Activated CD4-positive, alpha-beta T cell treated with anti-CD3 and anti-CD28 coated beads, Interleukin-2, amount 10 ng/mL, durations not matched to agents 7 days and 5 days (primary cell): Measurements from ENCODE around the gene TBC1D25. TPM values are rescaled to one million over a fixed set of nuclear protein-coding genes. Genes with fewer than 3 reads are reported as not detected.
A peak's percentile ranks its signal among the peaks of the same experiment; 100 is the strongest.
"Not testable (repeated sequence)": the region's sequence is repeated elsewhere in the genome, so short reads cannot be mapped to it uniquely, and the experiment has no call there.

Experiments
- CTCF ChIA-PET: fragments of 350-600 bp; sonication (Branson Sonifier 250); formaldehyde crosslinking; loops from one replicate; lab custom pipeline; 2021; ENCODE audit warnings: antibody characterized with exemption; lab: Charles Lee
- POLR2A ChIA-PET: fragments of 350-600 bp; sonication (Branson Sonifier 250); formaldehyde crosslinking; loops from one replicate; lab custom pipeline; 2021; ENCODE audit warnings: antibody characterized with exemption; lab: Charles Lee
- DNase-seq: peaks from one replicate; pipeline ENCODE4 v3.0.0-alpha.2; 2020
- H3K27ac Mint-ChIP-seq: one replicate; pipeline ENCODE4 v1.8.0; 2021; ENCODE audit warnings: mild to moderate bottlenecking, moderate library complexity, mixed read lengths
- H3K27me3 Mint-ChIP-seq: one replicate; pipeline ENCODE4 v1.8.0; 2021; ENCODE audit warnings: mixed read lengths
- H3K36me3 Mint-ChIP-seq: one replicate; pipeline ENCODE4 v1.8.0; 2021; ENCODE audit warnings: low read depth, mixed read lengths
- H3K4me1 Mint-ChIP-seq: one replicate; pipeline ENCODE4 v1.8.0; 2021; ENCODE audit warnings: mixed read lengths
- H3K4me3 Mint-ChIP-seq: one replicate; pipeline ENCODE4 v1.8.0; 2021; ENCODE audit warnings: mild to moderate bottlenecking, moderate library complexity, mixed read lengths
- H3K9me3 Mint-ChIP-seq: one replicate; pipeline ENCODE4 v1.8.0; 2021; ENCODE audit warnings: mixed read lengths
- total RNA-seq, 2 experiments: library from RNA; stranded (reverse); gene quantifications; one replicate each; pipeline ENCODE4 v1.2.3, GENCODE V29; 2021

TBC1D25 gene
- total RNA-seq, 2 experiments from 2014 or later, result 19.5 to 20.4 TPM

- CTCF ChIA-PET, result interaction anchor here (0.9 kb wide), 1 partner anchor 8 kb away, joined by 3 read pairs; no protein-coding TSS in a partner anchor
- no peaks in the 10 kb centered on the region for H3K9me3 Mint-ChIP-seq
- peaks cover 33% of the 10 kb centered on the region for H3K4me1 Mint-ChIP-seq
- no peaks in the 10 kb centered on the region for H3K27me3 Mint-ChIP-seq
- DNase-seq, result peak; percentile 82
- peak within 1 kb of the TSS; percentile 89 for H3K27ac Mint-ChIP-seq
- peaks cover 6% of the 10 kb centered on the region for H3K36me3 Mint-ChIP-seq
- H3K4me3 Mint-ChIP-seq, result peak within 1 kb of the TSS; percentile 84
- POLR2A ChIA-PET, result interaction anchor here (0.7 kb wide), 2 partner anchors 123 to 175 kb away, joined by 3 read pairs; no protein-coding TSS in a partner anchor
Observed at GRCh38 chrX:48508400-48509244, 30.9 kb upstream of the TBC1D25 start, which contains the start of gene PORCN. Gene PORCN, plus strand, starts transcription at chrX:48508992. Its CDS starts 829 bp downstream, at chrX:48509821.

GRCh38 chrX:48509245-48509590, 30.3 kb upstream of the TBC1D25 start:
- no peaks in the 10 kb centered on the region for H3K27me3 Mint-ChIP-seq
- ChIA-PET CTCF (no interaction called here), POLR2A (no interaction called here)
- peak overlapping the region; percentile 84 for H3K4me3 Mint-ChIP-seq
- DNase-seq, result no peak
- peak overlapping the region; percentile 89 for H3K27ac Mint-ChIP-seq
- H3K36me3 Mint-ChIP-seq, result peaks cover 6% of the 10 kb centered on the region
- peaks cover 33% of the 10 kb centered on the region for H3K4me1 Mint-ChIP-seq
- H3K9me3 Mint-ChIP-seq, result no peaks in the 10 kb centered on the region

- H3K9me3 Mint-ChIP-seq, result no peaks in the 10 kb centered on the region
- peaks cover 6% of the 10 kb centered on the region for H3K36me3 Mint-ChIP-seq
- H3K27me3 Mint-ChIP-seq, result no peaks in the 10 kb centered on the region
- H3K4me1 Mint-ChIP-seq, result peaks cover 33% of the 10 kb centered on the region
- DNase-seq, result no peak
- peak overlapping the region; percentile 84 for H3K4me3 Mint-ChIP-seq
- ChIA-PET CTCF (interaction anchor here (0.6 kb wide), 1 partner anchor 72 kb away, joined by 3 read pairs; no protein-coding TSS in a partner anchor), POLR2A (no interaction called here)
- H3K27ac Mint-ChIP-seq, result peak overlapping the region; percentile 89
Observed at GRCh38 chrX:48509619-48510018, 29.9 kb upstream of the TBC1D25 start.

GRCh38 chrX:48511560-48511959, 28.0 kb upstream of the TBC1D25 start:
- no peak overlapping the region for H3K4me3 Mint-ChIP-seq
- peak overlapping the region; percentile 13 for H3K27ac Mint-ChIP-seq
- no peak for DNase-seq
- H3K9me3 Mint-ChIP-seq, result no peaks in the 10 kb centered on the region
- ChIA-PET CTCF (no interaction called here), POLR2A (no interaction called here)
- H3K4me1 Mint-ChIP-seq, result peaks cover 38% of the 10 kb centered on the region
- H3K36me3 Mint-ChIP-seq, result peaks cover 6% of the 10 kb centered on the region
- no peaks in the 10 kb centered on the region for H3K27me3 Mint-ChIP-seq

GRCh38 chrX:48512371-48512935, 27.1 kb upstream of the TBC1D25 start:
- Mint-ChIP-seq H3K27me3 (no peaks in the 10 kb centered on the region), H3K36me3 (peaks cover 6% of the 10 kb centered on the region), H3K9me3 (no peaks in the 10 kb centered on the region), H3K27ac (peak overlapping the region; percentile 11), H3K4me3 (no peak overlapping the region), H3K4me1 (peaks cover 46% of the 10 kb centered on the region)
- ChIA-PET POLR2A (no interaction called here), CTCF (no interaction called here)
- no peak for DNase-seq

GRCh38 chrX:48513670-48514069, 25.8 kb upstream of the TBC1D25 start:
- H3K27me3 Mint-ChIP-seq, result no peaks in the 10 kb centered on the region
- H3K27ac Mint-ChIP-seq, result no peak overlapping the region
- CTCF ChIA-PET, result no interaction called here
- POLR2A ChIA-PET, result no interaction called here
- no peak overlapping the region for H3K4me3 Mint-ChIP-seq
- no peaks in the 10 kb centered on the region for H3K9me3 Mint-ChIP-seq
- peaks cover 40% of the 10 kb centered on the region for H3K4me1 Mint-ChIP-seq
- H3K36me3 Mint-ChIP-seq, result peaks cover 6% of the 10 kb centered on the region
- no peak for DNase-seq

GRCh38 chrX:48514126-48514806, 25.2 kb upstream of the TBC1D25 start:
- DNase-seq, result no peak
- no peak overlapping the region for H3K4me3 Mint-ChIP-seq
- H3K4me1 Mint-ChIP-seq, result peaks cover 41% of the 10 kb centered on the region
- no peaks in the 10 kb centered on the region for H3K9me3 Mint-ChIP-seq
- no peak overlapping the region for H3K27ac Mint-ChIP-seq
- ChIA-PET POLR2A (interaction anchor here (0.7 kb wide), 1 partner anchor 1293 kb away, joined by 3 read pairs; no protein-coding TSS in a partner anchor), CTCF (no interaction called here)
- no peaks in the 10 kb centered on the region for H3K27me3 Mint-ChIP-seq
- H3K36me3 Mint-ChIP-seq, result peaks cover 6% of the 10 kb centered on the region

GRCh38 chrX:48514868-48515460, 24.6 kb upstream of the TBC1D25 start:
- no peak for DNase-seq
- no peak overlapping the region for H3K27ac Mint-ChIP-seq
- no peaks in the 10 kb centered on the region for H3K9me3 Mint-ChIP-seq
- CTCF ChIA-PET, result no interaction called here
- POLR2A ChIA-PET, result interaction anchor here (0.7 kb wide), 1 partner anchor 1293 kb away, joined by 3 read pairs; no protein-coding TSS in a partner anchor
- peaks cover 2% of the 10 kb centered on the region for H3K36me3 Mint-ChIP-seq
- peaks cover 41% of the 10 kb centered on the region for H3K4me1 Mint-ChIP-seq
- H3K4me3 Mint-ChIP-seq, result no peak overlapping the region
- H3K27me3 Mint-ChIP-seq, result no peaks in the 10 kb centered on the region

GRCh38 chrX:48515842-48516241, 23.7 kb upstream of the TBC1D25 start:
- H3K27me3 Mint-ChIP-seq, result no peaks in the 10 kb centered on the region
- DNase-seq, result no peak
- ChIA-PET POLR2A (no interaction called here), CTCF (no interaction called here)
- peak overlapping the region; percentile 74 for H3K27ac Mint-ChIP-seq
- H3K9me3 Mint-ChIP-seq, result no peaks in the 10 kb centered on the region
- no peaks in the 10 kb centered on the region for H3K36me3 Mint-ChIP-seq
- H3K4me3 Mint-ChIP-seq, result no peak overlapping the region
- peaks cover 41% of the 10 kb centered on the region for H3K4me1 Mint-ChIP-seq

- H3K9me3 Mint-ChIP-seq, result no peaks in the 10 kb centered on the region
- ChIA-PET POLR2A (no interaction called here), CTCF (no interaction called here)
- peaks cover 41% of the 10 kb centered on the region for H3K4me1 Mint-ChIP-seq
- DNase-seq, result no peak
- H3K36me3 Mint-ChIP-seq, result peaks cover 3% of the 10 kb centered on the region
- H3K27me3 Mint-ChIP-seq, result no peaks in the 10 kb centered on the region
- H3K4me3 Mint-ChIP-seq, result no peak overlapping the region
- peak overlapping the region; percentile 74 for H3K27ac Mint-ChIP-seq
Observed at GRCh38 chrX:48516285-48516684, 23.2 kb upstream of the TBC1D25 start.

GRCh38 chrX:48516987-48517386, 22.5 kb upstream of the TBC1D25 start:
- no peaks in the 10 kb centered on the region for H3K27me3 Mint-ChIP-seq
- peaks cover 38% of the 10 kb centered on the region for H3K4me1 Mint-ChIP-seq
- POLR2A ChIA-PET, result no interaction called here
- H3K36me3 Mint-ChIP-seq, result peaks cover 3% of the 10 kb centered on the region
- DNase-seq, result no peak
- H3K9me3 Mint-ChIP-seq, result no peaks in the 10 kb centered on the region
- H3K27ac Mint-ChIP-seq, result peak overlapping the region; percentile 75
- CTCF ChIA-PET, result interaction anchor here (0.5 to 0.9 kb wide), 3 partner anchors 8 to 447 kb away, joined by 3 to 5 read pairs (median 4); partner anchors contain the start of gene PORCN
- no peak overlapping the region for H3K4me3 Mint-ChIP-seq

- CTCF ChIA-PET, H3K27me3 Mint-ChIP-seq, H3K4me3 Mint-ChIP-seq, POLR2A ChIA-PET, DNase-seq, H3K9me3 Mint-ChIP-seq: not testable (repeated sequence)
- Mint-ChIP-seq H3K4me1 (peaks cover 40% of the 10 kb centered on the region), H3K36me3 (peaks cover 11% of the 10 kb centered on the region), H3K27ac (peak overlapping the region; percentile 80)
Observed at GRCh38 chrX:48519481-48519880, 20.0 kb upstream of the TBC1D25 start.
